GM10266 (cell line): Measurements from ENCODE around the gene ARHGEF10L.

Experiments
- DNase-seq: peaks from one replicate; pipeline ENCODE4 v3.0.0; 2012; ENCODE audit errors: extremely low spot score
- TF ChIP-seq, protein P1 (sequence below): IDR thresholded peaks from 2 replicates; pipeline ENCODE4 v1.5.1; 2012; ENCODE audit warnings: mild to moderate bottlenecking, low read depth; ENCODE audit not compliant: control insufficient read depth, insufficient read depth; ENCODE audit errors: missing control alignments

Gene ARHGEF10L

DNA sequence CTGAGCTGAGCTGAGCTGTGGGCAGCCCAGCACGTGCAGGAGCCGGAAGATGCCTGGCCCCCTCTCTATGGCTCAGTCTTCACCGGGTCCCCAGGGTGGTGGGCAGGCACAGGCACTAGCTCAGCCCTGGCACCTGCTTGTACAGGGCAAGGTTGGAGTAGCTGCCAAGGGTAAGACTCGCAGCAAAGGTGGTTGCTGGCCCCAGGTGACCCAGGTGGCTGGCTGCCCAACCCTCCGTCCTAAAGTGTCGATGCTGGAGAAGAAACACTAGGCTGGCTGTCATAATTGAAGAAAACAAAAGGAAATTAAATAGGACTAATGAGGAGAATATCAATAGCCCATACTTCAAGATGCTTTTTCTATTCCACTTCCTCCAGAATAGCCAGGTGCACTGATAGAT, 138.5 kb downstream of the ARHGEF10L start:
- TF ChIP-seq, protein P1, sequence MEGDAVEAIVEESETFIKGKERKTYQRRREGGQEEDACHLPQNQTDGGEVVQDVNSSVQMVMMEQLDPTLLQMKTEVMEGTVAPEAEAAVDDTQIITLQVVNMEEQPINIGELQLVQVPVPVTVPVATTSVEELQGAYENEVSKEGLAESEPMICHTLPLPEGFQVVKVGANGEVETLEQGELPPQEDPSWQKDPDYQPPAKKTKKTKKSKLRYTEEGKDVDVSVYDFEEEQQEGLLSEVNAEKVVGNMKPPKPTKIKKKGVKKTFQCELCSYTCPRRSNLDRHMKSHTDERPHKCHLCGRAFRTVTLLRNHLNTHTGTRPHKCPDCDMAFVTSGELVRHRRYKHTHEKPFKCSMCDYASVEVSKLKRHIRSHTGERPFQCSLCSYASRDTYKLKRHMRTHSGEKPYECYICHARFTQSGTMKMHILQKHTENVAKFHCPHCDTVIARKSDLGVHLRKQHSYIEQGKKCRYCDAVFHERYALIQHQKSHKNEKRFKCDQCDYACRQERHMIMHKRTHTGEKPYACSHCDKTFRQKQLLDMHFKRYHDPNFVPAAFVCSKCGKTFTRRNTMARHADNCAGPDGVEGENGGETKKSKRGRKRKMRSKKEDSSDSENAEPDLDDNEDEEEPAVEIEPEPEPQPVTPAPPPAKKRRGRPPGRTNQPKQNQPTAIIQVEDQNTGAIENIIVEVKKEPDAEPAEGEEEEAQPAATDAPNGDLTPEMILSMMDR: no peak
- no peak for DNase-seq

DNA sequence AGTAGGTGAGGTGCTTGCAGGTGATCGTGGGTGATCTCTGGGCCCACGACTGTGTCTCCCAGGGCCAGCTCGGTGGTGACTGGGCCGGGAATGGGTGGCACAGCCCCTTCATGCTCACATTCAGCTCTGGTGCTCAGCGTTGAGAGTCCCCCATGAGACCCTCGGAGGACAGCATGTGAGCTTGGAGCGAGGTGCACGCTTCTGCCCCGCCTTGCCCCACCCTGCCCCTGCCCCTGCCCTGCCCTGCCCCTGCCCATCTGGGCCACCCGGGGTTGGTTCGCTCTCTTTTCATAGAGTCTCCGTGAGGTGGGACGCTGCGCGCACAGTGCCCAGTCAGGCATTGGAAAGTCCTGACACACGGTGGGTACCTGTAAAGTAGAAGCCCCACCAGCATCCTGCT, 140.4 kb downstream of the ARHGEF10L start:
- no peak for DNase-seq
- TF ChIP-seq, protein P1: no peak

DNA sequence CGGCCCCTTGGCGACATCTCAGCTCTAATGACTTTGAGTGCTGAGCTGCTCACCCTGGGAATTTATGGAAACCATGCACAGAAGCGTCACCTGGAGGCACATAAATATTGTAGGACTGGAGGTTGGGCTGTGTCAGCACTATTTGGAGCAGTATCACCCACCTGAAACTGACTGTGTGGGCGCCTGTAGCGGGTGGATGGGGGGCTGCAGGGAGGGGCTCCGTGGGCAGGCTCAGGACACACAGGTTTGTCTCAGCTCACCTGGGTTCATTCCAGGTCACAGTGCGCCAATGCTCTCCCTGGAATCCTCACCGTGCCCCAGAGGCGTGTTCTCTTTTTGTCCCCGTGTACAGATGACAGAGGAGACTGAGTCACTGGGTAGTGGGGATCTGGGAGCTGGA, 140.8 kb downstream of the ARHGEF10L start:
- DNase-seq: no peak
- TF ChIP-seq, protein P1: no peak

DNA sequence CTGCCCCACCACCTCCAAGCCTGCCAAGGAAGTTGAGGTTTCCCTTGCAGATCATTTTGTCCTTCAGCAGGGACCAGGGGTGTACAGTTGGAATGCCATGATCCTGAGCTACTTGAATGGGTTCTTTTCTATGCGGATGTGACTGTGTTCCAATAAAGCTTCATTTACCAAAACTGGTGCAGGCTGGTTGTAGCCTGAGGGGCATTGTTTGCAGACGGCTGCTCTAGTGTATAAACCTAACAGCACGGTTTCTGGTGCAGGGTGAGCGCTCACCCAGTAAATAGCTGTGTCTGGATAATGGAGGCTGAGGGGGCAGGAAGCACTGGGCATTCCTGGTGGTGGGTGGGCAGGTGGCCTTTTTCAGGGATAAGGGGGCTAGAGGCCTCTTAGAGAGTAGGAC, 142.9 kb downstream of the ARHGEF10L start:
- DNase-seq: no peak
- TF ChIP-seq, protein P1: no peak

DNA sequence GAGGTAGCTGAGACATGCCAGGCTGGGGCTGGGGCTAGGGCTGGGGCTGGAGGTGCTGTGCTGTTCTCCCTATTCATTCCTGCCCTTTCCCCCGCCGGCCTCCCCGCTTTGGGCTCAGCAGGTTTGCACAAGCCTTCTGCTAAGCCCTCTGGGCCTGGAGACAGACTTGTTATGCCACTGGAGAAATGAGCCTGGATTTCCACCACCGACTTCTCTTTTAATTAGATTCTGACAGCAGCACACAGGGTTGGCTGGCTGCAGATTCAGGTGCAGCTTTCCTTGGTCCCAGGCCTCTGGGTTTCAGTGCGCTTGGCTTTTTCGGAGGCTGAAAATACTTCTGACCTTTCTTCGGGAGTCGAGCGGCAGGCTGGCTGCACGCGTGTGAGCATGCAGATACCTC, 144.1 kb downstream of the ARHGEF10L start:
- no peak for DNase-seq
- TF ChIP-seq, protein P1: no peak

DNA sequence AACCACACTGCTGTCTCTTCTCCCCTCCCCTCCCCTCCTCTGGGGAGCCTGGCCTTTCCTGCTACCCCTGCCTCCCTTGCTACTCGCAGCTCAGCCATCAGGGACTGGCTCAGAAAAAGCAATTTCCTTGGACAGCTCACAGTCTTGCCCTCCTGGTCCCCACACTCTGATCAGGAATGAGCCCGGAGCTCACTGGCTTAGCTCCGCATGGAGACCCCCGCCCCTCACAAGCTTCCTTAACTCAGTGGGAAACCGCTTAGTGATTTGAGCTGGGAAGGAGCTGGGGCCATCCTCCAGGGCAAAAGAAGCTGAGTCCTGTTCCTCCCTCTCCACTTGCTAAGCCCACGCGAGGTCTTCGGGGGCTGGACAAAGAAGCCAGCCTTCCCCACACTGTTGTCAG, 145.3 kb downstream of the ARHGEF10L start:
- DNase-seq: no peak
- TF ChIP-seq, protein P1: no peak

DNA sequence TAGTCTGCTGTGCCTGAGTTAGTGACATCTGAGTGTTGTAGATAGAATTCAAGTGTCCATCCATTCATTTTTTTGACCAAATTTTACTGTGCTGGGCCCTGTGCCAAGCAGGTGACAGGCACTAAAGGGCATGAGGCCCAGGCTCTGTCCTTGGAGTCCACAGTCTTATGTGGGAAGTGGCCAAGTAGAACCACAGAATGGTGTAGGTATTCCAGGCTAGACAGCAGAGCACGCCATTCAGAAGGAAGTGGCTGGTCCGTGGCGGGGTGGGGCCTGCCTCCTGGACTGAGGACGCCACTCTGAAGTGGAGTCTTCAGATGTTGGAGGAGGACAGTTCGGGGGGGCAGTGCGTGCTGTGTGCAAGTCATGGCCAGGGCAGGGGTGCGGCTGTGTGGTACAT, 146.8 kb downstream of the ARHGEF10L start:
- TF ChIP-seq, protein P1: no peak
- no peak for DNase-seq
